ENCODE data around the gene PAXIP1. TPM values are rescaled to one million over a fixed set of nuclear protein-coding genes. Genes with fewer than 3 reads are reported as not detected.

The PAXIP1 gene
- total RNA-seq, 6 donors from 2014 or later = 8.0 to 18.9 (median 10.5) TPM

- ATAC-seq (ENCODE audit: low FRiP score in 2 of 2) (no peak), DNase-seq (no peak)
- Histone ChIP-seq H3K9me3 (peaks cover 0 to 9% (median 3%) of the 10 kb centered on the region in 4 donors), H3K4me1 (peaks cover 4 to 12% (median 7%) of the 10 kb centered on the region in 4 donors), H3K4me3 (no peak overlapping the region), H3K36me3 (no peaks in the 10 kb centered on the region), H3K27ac (no peak overlapping the region), H3K27me3 (peaks cover 0 to 9% (median 4%) of the 10 kb centered on the region in 4 donors)
- TF ChIP-seq POLR2AphosphoS5 (IDR thresholded peaks at IDR 0.05) (no peak), POLR2A (IDR thresholded peaks at IDR 0.05) (no peak), EP300 (IDR thresholded peaks at IDR 0.05) (no peak), CTCF (IDR thresholded peaks at IDR 0.05) (no peak)
- 50 to 60% methylated on average over 1 of the region's 4 CpGs for WGBS, 2 donors
These were observed 92.8 kb downstream of the PAXIP1 start for GRCh38 chr7:154910125-154910524.

GRCh38 chr7:154909241-154910105, 93.5 kb downstream of the PAXIP1 start:
- 83 to 90% methylated on average over 25 to 26 of the region's 26 CpGs for whole genome bisulfite sequencing, 2 donors
- Histone ChIP-seq H3K4me3 (no peak overlapping the region), H3K27me3 (peaks cover 0 to 5% (median 3%) of the 10 kb centered on the region in 4 donors), H3K36me3 (no peaks in the 10 kb centered on the region), H3K4me1 (peaks cover 4 to 10% (median 7%) of the 10 kb centered on the region in 4 donors), H3K27ac (no peak overlapping the region), H3K9me3 (peaks cover 0 to 9% (median 3%) of the 10 kb centered on the region in 4 donors)
- ATAC-seq (ENCODE audit: low FRiP score in 2 of 2) = no peak
- no peak for TF ChIP-seq POLR2A (IDR thresholded peaks at IDR 0.05)
- TF ChIP-seq CTCF (IDR thresholded peaks at IDR 0.05) = no peak
- no peak for TF ChIP-seq POLR2AphosphoS5 (IDR thresholded peaks at IDR 0.05)
- TF ChIP-seq EP300 (IDR thresholded peaks at IDR 0.05) = no peak
- no peak for DNase-seq

DNA sequence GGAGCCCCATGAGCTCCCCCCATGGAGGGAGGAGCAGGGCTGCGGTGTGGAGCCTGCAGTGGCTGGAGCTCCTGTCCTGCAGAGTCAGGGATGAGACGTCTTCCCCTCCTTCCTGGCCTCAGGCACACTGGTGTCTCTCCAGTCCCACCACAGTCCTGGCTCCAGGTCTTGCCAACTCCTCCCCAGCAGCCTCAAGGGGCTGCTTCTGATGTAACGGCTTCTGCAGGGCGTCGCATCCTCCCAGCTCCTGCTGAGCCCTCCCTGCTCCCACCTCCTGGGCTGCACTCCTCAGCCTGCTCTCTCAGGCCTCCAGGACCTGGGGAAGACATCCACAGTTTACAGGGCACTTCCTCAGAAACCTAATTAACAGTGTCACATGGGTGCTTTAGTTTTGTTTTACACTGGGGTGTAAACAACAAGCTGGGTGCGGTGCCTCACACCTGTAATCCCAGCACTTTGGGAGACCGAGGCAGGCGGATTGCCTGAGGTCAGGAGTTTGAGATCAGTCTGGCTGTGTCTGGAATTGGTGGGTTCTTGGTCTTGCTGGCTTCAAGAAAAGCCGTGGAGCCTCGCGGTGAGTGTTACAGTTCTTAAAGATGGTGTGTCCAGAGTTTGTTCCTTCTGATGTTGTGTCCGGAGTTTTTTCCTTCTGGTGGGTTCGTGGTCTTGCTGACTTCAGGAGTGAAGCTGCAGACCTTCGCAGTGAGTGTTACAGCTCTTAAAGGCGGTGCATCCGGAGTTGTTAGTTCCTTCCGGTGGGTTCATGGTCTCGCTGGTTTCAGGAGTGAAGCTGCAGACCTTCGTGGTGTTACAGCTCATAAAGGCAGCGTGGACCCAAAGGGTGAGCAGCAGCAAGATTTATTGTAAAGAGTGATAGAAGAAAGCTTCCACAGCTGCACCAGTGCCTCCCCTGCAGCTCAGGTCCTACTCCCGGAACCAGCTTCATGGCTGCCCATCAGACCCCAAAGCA, 95.0 kb downstream of the PAXIP1 start:
- ATAC-seq (ENCODE audit: low FRiP score in 2 of 2) = no peak
- TF ChIP-seq CTCF (IDR thresholded peaks at IDR 0.05) (no peak), POLR2A (IDR thresholded peaks at IDR 0.05) (no peak), EP300 (IDR thresholded peaks at IDR 0.05) (no peak), POLR2AphosphoS5 (IDR thresholded peaks at IDR 0.05) (no peak)
- WGBS, 2 donors = 73 to 85% methylated on average over 16 to 21 of the region's 21 CpGs

GRCh38 chr7:154906736-154907355, 96.1 kb downstream of the PAXIP1 start:
- Histone ChIP-seq H3K9me3 (peaks cover 0 to 9% (median 3%) of the 10 kb centered on the region in 4 donors), H3K4me3 (no peak overlapping the region), H3K27me3 (no peaks in the 10 kb centered on the region), H3K36me3 (no peaks in the 10 kb centered on the region), H3K27ac (no peak overlapping the region), H3K4me1 (no peaks in the 10 kb centered on the region)
- TF ChIP-seq POLR2AphosphoS5 (IDR thresholded peaks at IDR 0.05) = no peak
- no peak for TF ChIP-seq EP300 (IDR thresholded peaks at IDR 0.05)
- TF ChIP-seq POLR2A (IDR thresholded peaks at IDR 0.05) = no peak
- TF ChIP-seq CTCF (IDR thresholded peaks at IDR 0.05) = no peak
- DNase-seq = peak in 1 of 2 donors; percentile 81
- 96% methylated on average over 13 to 39 of the region's 41 CpGs for WGBS, 2 donors
- no peak for ATAC-seq (ENCODE audit: low FRiP score in 2 of 2)

More for the DNA sequence above, 95.0 kb downstream of the PAXIP1 start:
- DNase-seq = no peak
- Histone ChIP-seq H3K9me3 (peaks cover 0 to 9% (median 3%) of the 10 kb centered on the region in 4 donors), H3K4me3 (no peak overlapping the region), H3K36me3 (no peaks in the 10 kb centered on the region), H3K27me3 (no peaks in the 10 kb centered on the region), H3K27ac (no peak overlapping the region), H3K4me1 (no peaks in the 10 kb centered on the region)
